VCaP (cell line): ENCODE results near the gene KLHL10.
"Not testable (repeated sequence)": the region's sequence is repeated elsewhere in the genome, so short reads cannot be mapped to it uniquely, and the experiment has no call there.

ENCODE experiments used
- H3K27ac ChIP-seq: fragments of 450-650 bp; 2 replicates; pipeline ENCODE4 v1.5.1; 2017
- TF ChIP-seq, protein P1 (sequence below): fragments of 450-650 bp; conservative IDR thresholded peaks from 2 replicates; pipeline ENCODE4 v1.5.1; 2017; ENCODE audit warnings: mild to moderate bottlenecking, moderate library complexity

KLHL10 gene

GRCh38 chr17:41870097-41870496 is 32.5 kb downstream of the KLHL10 start:
- TF ChIP-seq, protein P1, sequence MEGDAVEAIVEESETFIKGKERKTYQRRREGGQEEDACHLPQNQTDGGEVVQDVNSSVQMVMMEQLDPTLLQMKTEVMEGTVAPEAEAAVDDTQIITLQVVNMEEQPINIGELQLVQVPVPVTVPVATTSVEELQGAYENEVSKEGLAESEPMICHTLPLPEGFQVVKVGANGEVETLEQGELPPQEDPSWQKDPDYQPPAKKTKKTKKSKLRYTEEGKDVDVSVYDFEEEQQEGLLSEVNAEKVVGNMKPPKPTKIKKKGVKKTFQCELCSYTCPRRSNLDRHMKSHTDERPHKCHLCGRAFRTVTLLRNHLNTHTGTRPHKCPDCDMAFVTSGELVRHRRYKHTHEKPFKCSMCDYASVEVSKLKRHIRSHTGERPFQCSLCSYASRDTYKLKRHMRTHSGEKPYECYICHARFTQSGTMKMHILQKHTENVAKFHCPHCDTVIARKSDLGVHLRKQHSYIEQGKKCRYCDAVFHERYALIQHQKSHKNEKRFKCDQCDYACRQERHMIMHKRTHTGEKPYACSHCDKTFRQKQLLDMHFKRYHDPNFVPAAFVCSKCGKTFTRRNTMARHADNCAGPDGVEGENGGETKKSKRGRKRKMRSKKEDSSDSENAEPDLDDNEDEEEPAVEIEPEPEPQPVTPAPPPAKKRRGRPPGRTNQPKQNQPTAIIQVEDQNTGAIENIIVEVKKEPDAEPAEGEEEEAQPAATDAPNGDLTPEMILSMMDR, result no peak
- H3K27ac ChIP-seq, result peak overlapping the region; percentile 10; the same call in 1 of the 2 replicates

DNA sequence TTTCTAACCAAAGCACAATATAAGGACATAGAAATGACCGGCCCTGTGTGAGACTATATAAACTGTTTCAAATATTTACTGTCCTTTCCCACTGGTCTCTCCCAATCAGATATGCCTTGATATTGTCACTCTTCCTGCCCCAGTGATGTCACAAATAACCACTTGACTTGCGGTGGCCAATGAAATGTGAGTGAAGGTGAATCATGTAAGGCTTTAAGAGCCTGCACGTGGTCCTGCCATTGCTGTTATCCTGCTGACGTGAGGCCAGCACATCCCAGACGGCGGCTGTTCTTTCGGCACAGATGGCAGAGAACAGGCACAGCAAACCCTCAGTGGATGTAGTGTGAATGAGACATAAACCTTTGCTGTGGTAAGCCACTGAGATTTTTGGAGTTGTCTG is 33.0 kb downstream of the KLHL10 start:
- no peak overlapping the region for H3K27ac ChIP-seq
- TF ChIP-seq, protein P1, result no peak

DNA sequence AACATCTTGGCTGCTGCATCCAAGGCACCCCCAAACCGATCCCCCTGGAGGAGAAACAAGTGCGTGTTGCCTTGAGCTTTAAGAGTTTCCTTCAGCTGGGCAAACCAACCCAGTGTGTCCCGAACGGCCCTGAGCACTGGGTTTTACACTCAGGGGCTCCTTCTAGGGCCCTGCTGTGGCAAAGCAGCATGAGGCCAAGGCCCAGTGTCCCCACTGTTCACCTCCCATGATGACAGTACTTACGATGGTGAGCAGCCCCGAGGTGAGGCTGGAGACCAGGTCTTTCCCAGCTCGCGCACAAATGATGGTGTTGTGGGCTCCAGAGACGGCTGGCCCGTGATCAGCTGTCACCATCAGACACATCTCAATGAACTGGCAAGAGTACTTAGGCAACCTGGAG is 34.2 kb downstream of the KLHL10 start:
- no peak overlapping the region for H3K27ac ChIP-seq
- TF ChIP-seq, protein P1, result no peak

- no peak overlapping the region for H3K27ac ChIP-seq
- TF ChIP-seq, protein P1, result no peak
Observed at GRCh38 chr17:41873559-41874292, 36.1 kb downstream of the KLHL10 start.

DNA sequence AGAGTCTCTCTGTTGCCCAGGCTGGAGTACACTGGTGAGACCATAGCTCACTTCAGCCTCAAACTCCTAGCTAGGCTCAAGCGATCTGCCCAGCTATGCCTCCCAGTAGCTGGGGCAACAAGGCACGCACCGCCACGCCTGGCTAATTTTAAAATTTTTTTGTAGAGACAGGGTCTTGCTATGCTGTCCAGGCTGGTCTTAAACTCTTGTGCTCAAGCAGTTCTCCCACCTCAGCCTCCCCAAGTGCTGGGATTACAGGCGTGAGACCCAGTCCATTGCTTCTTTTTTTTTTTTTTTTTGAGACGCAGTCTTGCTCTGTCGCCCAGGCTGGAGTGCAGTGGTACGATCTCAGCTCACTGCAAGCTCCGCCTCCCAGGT is 36.7 kb downstream of the KLHL10 start:
- not testable (repeated sequence) for H3K27ac ChIP-seq

- H3K27ac ChIP-seq, result no peak overlapping the region
- TF ChIP-seq, protein P1, result no peak
Observed at GRCh38 chr17:41880130-41880529, 42.5 kb downstream of the KLHL10 start.

GRCh38 chr17:41882756-41883155 is 45.1 kb downstream of the KLHL10 start:
- TF ChIP-seq, protein P1, result no peak
- no peak overlapping the region for H3K27ac ChIP-seq

DNA sequence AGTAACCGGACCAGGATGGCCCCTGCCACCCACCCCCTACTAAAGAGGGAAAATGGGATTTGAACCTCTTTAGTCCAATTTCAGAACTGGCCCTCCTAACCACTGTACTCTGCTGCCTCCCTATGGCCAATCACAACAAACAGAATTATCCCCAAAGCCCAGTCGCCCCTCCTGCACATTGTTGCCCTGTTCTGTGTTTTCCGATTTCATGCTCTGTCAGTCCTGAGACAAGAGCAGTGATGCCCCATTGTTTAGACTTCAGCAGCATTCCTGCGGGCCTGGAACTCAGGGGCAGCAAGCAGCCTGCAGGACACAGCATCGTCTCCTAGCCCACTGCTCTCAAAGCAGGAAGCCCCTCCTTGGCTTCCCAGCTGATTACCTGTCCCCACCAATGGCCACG is 48.1 kb downstream of the KLHL10 start:
- TF ChIP-seq, protein P1, result peak; percentile 40
- no peak overlapping the region for H3K27ac ChIP-seq
